ENCODE data around the gene HELZ2.
"Not testable (repeated sequence)": the region's sequence is repeated elsewhere in the genome, so short reads cannot be mapped to it uniquely, and the experiment has no call there.

Gene HELZ2

GRCh38 chr20:63579017-63579694 is 5.1 kb upstream of the HELZ2 start:
- DNase-seq (ENCODE audit: low read depth in 1 of 2, low spot score in 1 of 2): no peak

- no peak for DNase-seq (ENCODE audit: low read depth in 1 of 2, low spot score in 1 of 2)
Observed at GRCh38 chr20:63578224-63579016, 4.4 kb upstream of the HELZ2 start.

- no peak for DNase-seq (ENCODE audit: low read depth in 1 of 2, low spot score in 1 of 2)
Observed at GRCh38 chr20:63577317-63577894, 3.4 kb upstream of the HELZ2 start.

GRCh38 chr20:63576311-63576710 is 2.3 kb upstream of the HELZ2 start:
- no peak for DNase-seq (ENCODE audit: low read depth in 1 of 2, low spot score in 1 of 2)

GRCh38 chr20:63574829-63575743 is 1.0 kb upstream of the HELZ2 start:
- DNase-seq (ENCODE audit: low read depth in 1 of 2, low spot score in 1 of 2): no peak

GRCh38 chr20:63573647-63574131 is 350 bp downstream of the HELZ2 start:
- DNase-seq (ENCODE audit: low read depth in 1 of 2, low spot score in 1 of 2): no peak

GRCh38 chr20:63572788-63573646 is 1.0 kb downstream of the HELZ2 start:
- no peak for DNase-seq (ENCODE audit: low read depth in 1 of 2, low spot score in 1 of 2)

GRCh38 chr20:63572071-63572787 is 1.8 kb downstream of the HELZ2 start:
- DNase-seq (ENCODE audit: low read depth in 1 of 2, low spot score in 1 of 2): no peak

- not testable (repeated sequence) for DNase-seq (ENCODE audit: low read depth in 1 of 2, low spot score in 1 of 2)
Observed at GRCh38 chr20:63571087-63571478, 3.0 kb downstream of the HELZ2 start.

- no peak for DNase-seq (ENCODE audit: low read depth in 1 of 2, low spot score in 1 of 2)
Observed at GRCh38 chr20:63570281-63571086, 3.6 kb downstream of the HELZ2 start.

GRCh38 chr20:63568986-63569949 is 4.8 kb downstream of the HELZ2 start:
- DNase-seq (ENCODE audit: low read depth in 1 of 2, low spot score in 1 of 2): no peak

- no peak for DNase-seq (ENCODE audit: low read depth in 1 of 2, low spot score in 1 of 2)
Observed at GRCh38 chr20:63568170-63568981, 5.7 kb downstream of the HELZ2 start.

GRCh38 chr20:63567386-63568169 is 6.5 kb downstream of the HELZ2 start:
- DNase-seq (ENCODE audit: low read depth in 1 of 2, low spot score in 1 of 2): no peak

GRCh38 chr20:63567136-63567385 is 7.0 kb downstream of the HELZ2 start:
- DNase-seq (ENCODE audit: low read depth in 1 of 2, low spot score in 1 of 2): no peak

- no peak for DNase-seq (ENCODE audit: low read depth in 1 of 2, low spot score in 1 of 2)
Observed at GRCh38 chr20:63566395-63567135, 7.5 kb downstream of the HELZ2 start.

Measured in activated T-helper 1 cell treated with anti-CD3 and anti-CD28 coated beads, Interleukin-2, amount 50 U/mL, for 16 hours (primary cell).